Panc1 (cell line): ENCODE measurements around the gene TERC. TPM values are rescaled to one million over a fixed set of nuclear protein-coding genes. Genes with fewer than 3 reads are reported as not detected.

Experiments
- ATAC-seq: fragments of 200-7000 bp; cut with Tn5 transposase; 2 replicates; pipeline ENCODE4 v1.9.1; 2020; ENCODE audit warnings: mild to moderate bottlenecking, moderate library complexity
- BruUV-seq: library from RNA; stranded (reverse); fragments of 400-500 nt; replicated peaks from 2 replicates; lab custom pipeline; 2021; lab: Mats Ljungman, UMichigan
- CTCF ChIA-PET: fragments of 300-600 bp; sonication (Branson Sonifier 250); formaldehyde crosslinking; loops from one replicate; lab custom pipeline; 2022; ENCODE audit warnings: antibody characterized with exemption; lab: Charles Lee
- POLR2A ChIA-PET: fragments of 300-600 bp; sonication (Branson Sonifier 250); formaldehyde crosslinking; loops from one replicate; lab custom pipeline; 2022; ENCODE audit warnings: antibody characterized with exemption; lab: Charles Lee
- DNase-seq: peaks from one replicate; pipeline ENCODE4 v3.0.0-alpha.2; 2010; ENCODE audit warnings: low read depth, low spot score
- H3K27ac ChIP-seq: 2 replicates; pipeline ENCODE4 v1.5.1; 2011; ENCODE audit warnings: mild to moderate bottlenecking, low read length, inconsistent platforms
- H3K27me3 ChIP-seq: fragments of 200-500 bp; sonication (Bioruptor generic); 2 replicates; pipeline ENCODE4 v1.6.0; 2014; ENCODE audit warnings: low read length, inconsistent platforms; ENCODE audit not compliant: control insufficient read depth, insufficient read depth
- H3K36me3 ChIP-seq: fragments of 200-500 bp; sonication (Bioruptor generic); 2 replicates; pipeline ENCODE4 v1.5.1; 2014; ENCODE audit warnings: inconsistent platforms, mild to moderate bottlenecking, low read length, moderate library complexity; ENCODE audit not compliant: control insufficient read depth, insufficient read depth
- H3K4me1 ChIP-seq: 2 replicates; pipeline ENCODE4 v1.5.1; 2011; ENCODE audit warnings: inconsistent platforms, mild to moderate bottlenecking, low read length, moderate library complexity; ENCODE audit not compliant: control insufficient read depth, insufficient read depth
- H3K4me3 ChIP-seq, 2 experiments: 2 replicates each; pipeline ENCODE4 v1.5.1; 2011 to 2012; ENCODE audit warnings: low read depth in 2 of 2, low read length in 2 of 2, mild to moderate bottlenecking in 2 of 2, inconsistent platforms in 1 of 2, moderate library complexity in 1 of 2
- H3K9me3 ChIP-seq: fragments of 200-500 bp; sonication (Bioruptor generic); 2 replicates; pipeline ENCODE4 v1.5.1; 2014; ENCODE audit warnings: low read depth, mild to moderate bottlenecking, inconsistent platforms, low read length, moderate library complexity; ENCODE audit not compliant: control insufficient read depth, insufficient read depth
- POLR2AphosphoS5 ChIP-seq: IDR thresholded peaks from 2 replicates; pipeline ENCODE4 v1.6.1; 2012; ENCODE audit warnings: mild to moderate bottlenecking, low read depth, low read length, moderate library complexity
- SIN3A ChIP-seq: IDR thresholded peaks from 2 replicates; pipeline ENCODE4 v1.6.1; 2012; ENCODE audit warnings: low read depth, mild to moderate bottlenecking, low read length, moderate library complexity, borderline replicate concordance; ENCODE audit not compliant: insufficient read depth
- TCF7L2 ChIP-seq: IDR thresholded peaks from 2 replicates; pipeline ENCODE4 v1.6.1; 2011; ENCODE audit warnings: mild to moderate bottlenecking, low read depth, low read length, inconsistent platforms
- in situ Hi-C: cut with HindIII; loops from 2 replicates; pipeline ENCODE4 v1.10.0; 2016; ENCODE audit warnings: low sequenced_read_pairs, low pct_unique_long_range_greater_than_20kb
- intact Hi-C: fragments of 100-400 bp; cut with micrococcal nuclease; formaldehyde crosslinking; loops from one replicate; pipeline ENCODE4 v1.10.0; 2022; ENCODE audit not compliant: unreplicated experiment
- total RNA-seq: library from RNA; stranded (reverse); gene quantifications from one replicate; pipeline ENCODE4 v1.2.1, GENCODE V29; 2021; ENCODE audit not compliant: unreplicated experiment
- TF ChIP-seq, protein P1 (sequence below): fragments of 450-650 bp; IDR thresholded peaks from 2 replicates; pipeline ENCODE4 v1.5.1; 2017; ENCODE audit warnings: mild to moderate bottlenecking
- TF ChIP-seq, protein P2 (sequence below), 2 experiments: IDR thresholded peaks; 2 replicates each; pipeline ENCODE4 v1.6.1; 2011 to 2012; ENCODE audit warnings: low read depth in 2 of 2, control low read depth in 1 of 2, low read length in 1 of 2, mild to moderate bottlenecking in 1 of 2, moderate library complexity in 1 of 2; ENCODE audit not compliant: insufficient read depth in 1 of 2

The TERC gene
- total RNA-seq, 1 experiment from 2014 or later = 6.0 TPM

DNA sequence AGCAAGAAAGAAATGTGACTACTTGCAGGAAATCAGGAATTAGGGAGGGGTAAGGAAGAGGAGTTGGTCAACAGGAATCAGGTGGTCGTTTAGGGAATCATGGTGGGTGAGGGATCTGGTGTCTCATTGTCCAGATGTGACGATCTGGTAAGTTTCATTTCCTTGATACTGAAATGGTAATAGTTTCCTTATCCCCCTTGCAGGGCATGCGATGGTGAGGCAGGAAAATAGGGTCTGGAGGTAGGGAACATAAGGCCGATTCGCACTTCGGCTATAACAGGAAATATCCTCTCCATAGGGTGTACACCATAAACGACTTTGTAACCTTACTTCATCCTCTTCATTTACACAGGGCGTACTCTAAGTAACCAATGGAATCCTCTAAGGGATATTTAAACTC, 48.4 kb upstream of the TERC start:
- no peak for DNase-seq
- intact Hi-C loops (no loop called here), in situ Hi-C loops (no loop called here)
- no peaks in the 10 kb centered on the region for H3K9me3 ChIP-seq
- no peak for ATAC-seq
- peak overlapping the region; percentile 39 to 60 for H3K4me3 ChIP-seq
- no peaks in the 10 kb centered on the region for H3K36me3 ChIP-seq
- H3K27me3 ChIP-seq = no peaks in the 10 kb centered on the region; the same call in 1 of the 2 replicates
- peak overlapping the region; percentile 29 for H3K27ac ChIP-seq
- no TSS peak for BruUV-seq
- TF ChIP-seq SIN3A = no peak
- no peak for TF ChIP-seq POLR2AphosphoS5
- TF ChIP-seq, protein P1, sequence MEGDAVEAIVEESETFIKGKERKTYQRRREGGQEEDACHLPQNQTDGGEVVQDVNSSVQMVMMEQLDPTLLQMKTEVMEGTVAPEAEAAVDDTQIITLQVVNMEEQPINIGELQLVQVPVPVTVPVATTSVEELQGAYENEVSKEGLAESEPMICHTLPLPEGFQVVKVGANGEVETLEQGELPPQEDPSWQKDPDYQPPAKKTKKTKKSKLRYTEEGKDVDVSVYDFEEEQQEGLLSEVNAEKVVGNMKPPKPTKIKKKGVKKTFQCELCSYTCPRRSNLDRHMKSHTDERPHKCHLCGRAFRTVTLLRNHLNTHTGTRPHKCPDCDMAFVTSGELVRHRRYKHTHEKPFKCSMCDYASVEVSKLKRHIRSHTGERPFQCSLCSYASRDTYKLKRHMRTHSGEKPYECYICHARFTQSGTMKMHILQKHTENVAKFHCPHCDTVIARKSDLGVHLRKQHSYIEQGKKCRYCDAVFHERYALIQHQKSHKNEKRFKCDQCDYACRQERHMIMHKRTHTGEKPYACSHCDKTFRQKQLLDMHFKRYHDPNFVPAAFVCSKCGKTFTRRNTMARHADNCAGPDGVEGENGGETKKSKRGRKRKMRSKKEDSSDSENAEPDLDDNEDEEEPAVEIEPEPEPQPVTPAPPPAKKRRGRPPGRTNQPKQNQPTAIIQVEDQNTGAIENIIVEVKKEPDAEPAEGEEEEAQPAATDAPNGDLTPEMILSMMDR = no peak
- TF ChIP-seq, protein P2, sequence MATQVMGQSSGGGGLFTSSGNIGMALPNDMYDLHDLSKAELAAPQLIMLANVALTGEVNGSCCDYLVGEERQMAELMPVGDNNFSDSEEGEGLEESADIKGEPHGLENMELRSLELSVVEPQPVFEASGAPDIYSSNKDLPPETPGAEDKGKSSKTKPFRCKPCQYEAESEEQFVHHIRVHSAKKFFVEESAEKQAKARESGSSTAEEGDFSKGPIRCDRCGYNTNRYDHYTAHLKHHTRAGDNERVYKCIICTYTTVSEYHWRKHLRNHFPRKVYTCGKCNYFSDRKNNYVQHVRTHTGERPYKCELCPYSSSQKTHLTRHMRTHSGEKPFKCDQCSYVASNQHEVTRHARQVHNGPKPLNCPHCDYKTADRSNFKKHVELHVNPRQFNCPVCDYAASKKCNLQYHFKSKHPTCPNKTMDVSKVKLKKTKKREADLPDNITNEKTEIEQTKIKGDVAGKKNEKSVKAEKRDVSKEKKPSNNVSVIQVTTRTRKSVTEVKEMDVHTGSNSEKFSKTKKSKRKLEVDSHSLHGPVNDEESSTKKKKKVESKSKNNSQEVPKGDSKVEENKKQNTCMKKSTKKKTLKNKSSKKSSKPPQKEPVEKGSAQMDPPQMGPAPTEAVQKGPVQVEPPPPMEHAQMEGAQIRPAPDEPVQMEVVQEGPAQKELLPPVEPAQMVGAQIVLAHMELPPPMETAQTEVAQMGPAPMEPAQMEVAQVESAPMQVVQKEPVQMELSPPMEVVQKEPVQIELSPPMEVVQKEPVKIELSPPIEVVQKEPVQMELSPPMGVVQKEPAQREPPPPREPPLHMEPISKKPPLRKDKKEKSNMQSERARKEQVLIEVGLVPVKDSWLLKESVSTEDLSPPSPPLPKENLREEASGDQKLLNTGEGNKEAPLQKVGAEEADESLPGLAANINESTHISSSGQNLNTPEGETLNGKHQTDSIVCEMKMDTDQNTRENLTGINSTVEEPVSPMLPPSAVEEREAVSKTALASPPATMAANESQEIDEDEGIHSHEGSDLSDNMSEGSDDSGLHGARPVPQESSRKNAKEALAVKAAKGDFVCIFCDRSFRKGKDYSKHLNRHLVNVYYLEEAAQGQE (IDR thresholded peaks at IDR 0.05; ENCODE audit: insufficient read depth in 1 of 2, low read depth in 2 of 2, low read length in 1 of 2) = no peak
- TF ChIP-seq TCF7L2 = no peak
- ChIA-PET POLR2A (no interaction called here), CTCF (no interaction called here)
- H3K4me1 ChIP-seq = peaks cover 17% of the 10 kb centered on the region; the same call in 1 of the 2 replicates

DNA sequence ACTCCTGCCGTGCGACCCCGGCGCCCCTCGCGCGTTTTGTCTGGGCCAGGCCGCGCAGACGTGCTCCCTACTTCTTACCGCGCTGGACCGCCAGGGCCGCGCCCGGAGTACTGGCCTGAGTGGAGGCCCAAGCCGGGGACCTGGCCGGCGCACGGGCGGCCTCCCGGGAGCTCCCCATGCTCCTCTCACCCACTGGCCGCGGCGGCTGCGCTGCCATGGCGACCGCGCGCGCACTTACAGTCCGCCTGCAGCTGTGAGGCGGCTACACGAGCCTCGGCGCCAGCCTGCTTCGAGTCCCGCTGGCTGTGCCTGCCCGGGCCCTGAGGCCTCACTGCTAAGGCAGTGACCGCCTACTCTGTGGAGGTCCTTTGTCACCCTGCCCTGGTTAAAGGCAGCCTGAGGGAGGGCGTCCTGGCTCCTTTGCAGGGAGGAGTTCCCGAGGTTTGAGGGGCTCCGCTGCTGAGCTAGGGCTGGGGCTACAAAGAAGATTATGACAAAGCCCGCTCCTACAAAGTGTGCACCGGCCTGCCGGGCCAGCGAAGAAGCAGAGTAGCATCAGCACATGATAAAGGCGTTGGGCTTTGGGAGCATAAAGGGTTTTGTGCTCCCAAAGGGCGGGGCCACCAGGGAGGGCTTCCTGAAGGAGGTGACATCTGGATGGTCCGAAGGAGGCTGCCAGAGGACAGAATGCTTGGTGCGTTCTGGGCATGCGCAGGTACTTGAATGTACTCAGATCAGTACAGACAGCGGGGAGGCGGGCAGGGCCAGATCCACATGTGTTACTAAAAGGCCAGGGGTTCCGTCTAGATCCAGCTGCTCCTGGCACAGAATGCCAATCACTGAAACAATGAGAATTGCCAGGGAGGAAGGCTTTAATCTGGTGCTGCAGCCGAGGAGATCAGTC, 47.7 kb upstream of the TERC start, which contains the start of the genes LRRC34 and LRRIQ4:
Gene LRRC34, minus strand, starts transcription at position 573 of the 904 bp plus-strand sequence. Its CDS starts 356 bp downstream, at position 217.
Gene LRRIQ4, plus strand, starts transcription at position 539 of the 904 bp plus-strand sequence. CDS start 9,052 bp downstream, outside the sequence.
- CTCF ChIA-PET = no interaction called here
- TF ChIP-seq, protein P2 (IDR thresholded peaks at IDR 0.05; ENCODE audit: insufficient read depth in 1 of 2, low read depth in 2 of 2, low read length in 1 of 2) = no peak
- TF ChIP-seq TCF7L2 (no peak), POLR2AphosphoS5 (peak; percentile 27; the same call in 1 of the 2 replicates)
- H3K9me3 ChIP-seq = no peaks in the 10 kb centered on the region
- in situ Hi-C loops = no loop called here
- DNase-seq (no peak), ATAC-seq (peak; percentile 88)
- H3K4me1 ChIP-seq = peaks cover 17% of the 10 kb centered on the region; the same call in 1 of the 2 replicates
- intact Hi-C loops = no loop called here
- H3K4me3 ChIP-seq = peak within 1 kb of the TSS; percentile 39 to 60
- BruUV-seq = no TSS peak
- H3K27ac ChIP-seq = peak within 1 kb of the TSS; percentile 63
- POLR2A ChIA-PET = no interaction called here
- H3K36me3 ChIP-seq = no peaks in the 10 kb centered on the region
- H3K27me3 ChIP-seq = no peaks in the 10 kb centered on the region
